ENCODE measurements around the gene UNC13A. TPM values are rescaled to one million over a fixed set of nuclear protein-coding genes. Genes with fewer than 3 reads are reported as not detected.

UNC13A gene
- polyA plus RNA-seq, 1 donor = 0.10 TPM

DNA sequence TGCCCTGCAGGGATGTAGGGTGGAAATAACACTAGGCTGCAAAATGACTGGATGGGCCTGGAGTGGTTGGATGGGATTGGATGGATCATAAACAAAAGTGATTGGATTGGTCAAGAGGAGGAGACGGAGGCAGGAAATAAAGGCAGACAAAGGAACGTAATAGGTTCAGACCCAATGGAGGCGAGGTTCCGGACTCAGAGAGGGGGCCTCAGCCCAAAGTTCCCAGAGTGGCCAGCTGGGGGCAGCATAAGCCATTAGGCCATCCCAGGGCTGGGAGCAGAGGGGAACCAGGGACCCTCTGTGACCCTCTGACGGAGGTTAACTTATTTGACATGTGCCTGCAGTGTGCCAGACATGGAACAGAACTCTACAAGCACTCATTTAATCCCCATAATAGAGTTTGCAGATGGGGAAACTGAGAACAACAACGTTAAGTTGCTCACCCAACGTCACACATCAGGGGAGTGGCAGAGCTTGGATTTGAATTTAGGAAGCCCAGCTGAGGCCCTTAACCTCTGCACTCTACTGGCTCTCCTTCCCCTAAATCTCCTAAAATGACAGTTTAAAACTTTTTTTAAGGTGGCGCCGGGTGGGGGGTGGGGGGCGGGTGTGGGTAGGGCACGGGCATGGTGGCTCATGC lies 15.8 kb upstream of the UNC13A start:
- no peak for DNase-seq

DNA sequence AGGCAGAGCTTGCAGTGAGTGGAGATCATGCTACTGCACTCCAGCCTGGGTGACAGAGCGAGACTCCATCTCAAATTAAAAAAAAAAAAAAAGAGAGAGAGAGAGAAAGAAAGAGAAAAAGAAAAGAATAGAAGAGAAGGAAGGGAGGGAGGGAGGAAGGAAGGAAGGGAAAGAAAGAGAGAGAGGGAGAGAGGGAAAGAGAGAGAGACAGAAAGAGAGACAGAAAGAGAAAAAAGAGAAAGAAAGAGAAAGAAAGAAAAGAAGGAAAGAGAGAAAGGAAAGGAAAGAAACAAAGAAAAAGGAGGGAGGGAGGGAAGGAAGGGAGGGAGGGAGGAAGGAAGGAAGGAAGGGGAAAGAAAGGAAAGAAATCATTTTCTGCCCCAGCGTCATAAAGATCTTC lies 7.0 kb upstream of the UNC13A start:
- DNase-seq = no peak

DNA sequence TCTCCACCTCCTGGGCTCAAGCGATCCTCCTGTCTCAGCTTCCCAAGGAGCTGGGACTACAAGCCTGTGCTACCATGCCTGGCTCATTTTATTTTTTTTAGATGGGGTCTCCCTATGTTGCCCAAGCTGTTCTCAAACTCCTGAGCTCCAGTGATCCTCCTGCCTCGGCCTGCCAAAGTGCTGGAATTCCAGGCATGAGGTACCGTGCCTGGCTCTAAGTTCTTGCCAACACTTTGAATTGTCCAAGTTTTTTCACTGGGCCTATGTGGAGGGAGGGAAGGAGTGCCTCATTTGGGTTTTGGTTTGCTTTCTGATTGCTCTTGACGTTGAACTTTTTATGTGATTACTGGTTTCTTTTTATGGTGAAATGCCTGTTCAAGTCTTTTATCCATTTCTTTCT lies 4.4 kb upstream of the UNC13A start:
- no peak for DNase-seq

DNA sequence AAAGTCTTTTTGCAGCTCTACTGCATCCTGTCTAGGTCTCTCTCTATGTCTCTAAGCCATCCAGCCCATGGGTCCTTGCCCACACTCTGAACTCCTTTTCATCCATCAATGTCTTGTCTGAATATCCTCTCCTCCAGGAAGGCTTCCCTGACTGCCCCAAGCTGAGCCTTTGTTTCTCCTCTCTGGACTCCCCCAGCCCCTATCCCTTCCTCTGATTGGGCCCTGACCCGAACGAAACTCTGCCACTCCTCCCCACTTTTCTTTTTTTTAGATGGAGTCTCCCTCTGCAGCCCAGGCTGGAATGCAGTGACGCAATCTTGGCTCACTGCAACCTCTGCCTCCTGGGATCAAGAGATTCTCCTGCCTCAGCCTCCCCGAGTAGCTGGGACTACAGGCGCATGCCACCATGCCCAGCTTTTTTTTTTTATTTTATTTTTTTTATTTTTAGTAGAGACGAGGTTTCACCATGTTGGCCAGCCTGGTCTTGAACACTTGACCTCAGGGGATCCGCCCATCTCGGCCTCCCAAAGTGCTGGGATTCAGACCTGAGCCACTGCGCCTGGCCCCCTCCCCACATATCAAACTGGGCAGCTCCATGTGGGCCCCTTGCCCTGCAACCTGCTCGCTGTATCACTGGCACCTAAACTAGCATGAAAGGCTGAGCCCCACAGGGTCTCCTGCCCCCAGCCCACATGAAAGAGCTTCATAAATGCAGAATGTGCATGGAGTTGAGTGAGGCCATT lies 870 bp upstream of the UNC13A start:
- DNase-seq = no peak

DNA sequence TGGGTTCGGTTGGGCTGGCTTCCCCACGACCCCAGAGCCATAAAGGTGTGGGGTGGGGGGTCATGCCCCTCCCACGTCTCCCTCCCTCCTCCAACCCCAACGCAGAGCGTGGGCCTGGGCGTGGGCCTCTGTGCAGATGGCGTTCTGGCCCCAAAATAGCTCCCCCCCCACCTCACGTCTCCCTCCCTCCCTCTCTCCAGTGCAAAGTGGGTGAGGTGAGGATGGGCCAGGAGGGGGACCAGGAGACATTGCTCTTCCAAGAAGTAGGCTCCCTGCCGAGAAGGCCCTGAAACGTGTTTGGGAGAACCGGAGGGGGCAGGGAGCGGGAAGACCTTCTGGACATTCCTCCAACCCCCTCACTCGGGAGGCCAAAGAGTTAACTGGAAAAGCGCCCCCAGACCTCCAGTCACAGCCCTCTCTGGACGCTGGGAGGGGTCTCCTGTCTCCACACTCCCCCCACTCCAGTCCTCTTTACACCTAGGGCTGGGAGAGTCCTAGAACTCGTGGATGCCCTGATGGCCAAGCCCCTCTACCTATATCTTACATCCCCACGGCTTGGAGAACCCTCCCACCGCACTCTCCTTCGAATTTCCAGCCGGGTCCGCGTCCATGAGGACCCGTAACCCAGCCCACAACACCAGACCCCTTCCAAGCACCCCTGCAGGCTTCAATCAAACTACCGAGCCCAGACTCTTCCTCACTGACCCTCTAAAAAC lies 855 bp downstream of the UNC13A start:
- DNase-seq = no peak

DNA sequence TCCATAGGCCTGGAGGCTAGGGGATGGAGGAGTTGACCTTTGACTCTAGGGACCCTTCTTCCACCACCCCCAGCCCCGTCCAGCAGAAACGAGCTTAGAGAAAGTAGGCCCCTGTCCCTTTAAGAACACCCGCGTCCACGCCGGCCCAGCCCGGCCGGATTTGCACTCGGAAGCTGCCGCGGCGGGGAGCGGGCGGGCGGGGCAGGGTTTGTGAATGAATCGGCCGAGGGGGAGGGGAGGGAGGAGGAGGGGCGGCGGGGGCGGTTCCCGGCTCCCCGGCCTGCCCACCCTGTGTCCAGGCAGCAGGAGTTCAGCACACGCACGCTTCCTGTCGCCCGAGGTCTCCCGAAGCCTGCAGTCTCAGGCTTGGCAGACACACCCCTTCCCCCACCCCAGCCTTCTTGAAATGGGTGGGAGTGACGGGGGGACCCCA lies 1.5 kb downstream of the UNC13A start:
- DNase-seq = no peak

DNA sequence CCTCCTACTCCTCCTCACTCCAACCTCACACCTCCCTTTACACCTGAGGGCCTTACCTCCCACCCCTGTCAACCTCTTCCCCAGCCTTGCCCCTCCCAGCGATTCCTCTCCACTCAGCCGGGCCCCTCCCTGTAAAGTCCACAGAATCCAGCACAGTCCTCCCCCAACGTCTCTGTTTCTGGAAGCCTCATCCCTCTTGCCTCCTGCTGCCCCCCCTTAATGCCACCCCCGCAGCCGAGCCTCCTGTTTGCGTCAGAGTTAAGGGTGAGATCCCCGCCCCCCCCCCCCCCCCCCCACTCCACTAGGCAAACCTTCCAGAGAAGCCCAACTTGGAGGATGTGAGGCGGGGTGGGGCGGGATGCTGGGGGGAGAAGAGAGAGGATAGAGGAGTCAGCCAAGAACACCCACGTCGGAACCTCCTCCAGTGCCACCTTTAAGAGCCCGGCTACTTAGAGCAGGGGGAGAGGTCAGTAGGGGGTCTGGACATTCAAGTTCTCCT lies 2.1 kb downstream of the UNC13A start:
- no peak for DNase-seq

DNA sequence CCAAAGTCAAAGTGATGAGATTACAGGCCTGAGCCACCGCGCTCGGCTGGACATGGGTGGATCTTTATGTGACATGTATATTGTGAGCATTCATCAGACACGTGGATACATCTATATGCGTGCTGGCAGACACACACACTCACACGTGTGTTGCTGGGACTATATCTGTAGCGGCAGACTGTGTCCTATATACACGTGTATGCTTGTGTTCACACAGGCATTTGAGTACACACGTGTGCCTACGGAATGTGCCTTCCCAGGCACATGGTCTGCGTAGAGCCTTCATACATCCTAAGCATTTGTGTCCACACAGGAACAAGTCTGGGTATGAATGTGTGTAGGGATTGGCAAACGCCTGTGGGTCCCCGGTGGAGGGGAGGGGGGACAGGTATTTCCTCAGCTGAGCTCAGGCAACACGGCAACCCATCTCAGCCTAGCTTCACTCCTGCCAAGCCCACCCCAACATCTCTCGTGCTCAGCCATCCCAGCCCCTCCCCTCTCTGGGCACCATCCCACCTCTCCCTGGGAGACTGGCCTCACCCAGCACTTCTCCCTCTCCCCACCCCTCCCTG lies 2.6 kb downstream of the UNC13A start:
- DNase-seq = no peak

DNA sequence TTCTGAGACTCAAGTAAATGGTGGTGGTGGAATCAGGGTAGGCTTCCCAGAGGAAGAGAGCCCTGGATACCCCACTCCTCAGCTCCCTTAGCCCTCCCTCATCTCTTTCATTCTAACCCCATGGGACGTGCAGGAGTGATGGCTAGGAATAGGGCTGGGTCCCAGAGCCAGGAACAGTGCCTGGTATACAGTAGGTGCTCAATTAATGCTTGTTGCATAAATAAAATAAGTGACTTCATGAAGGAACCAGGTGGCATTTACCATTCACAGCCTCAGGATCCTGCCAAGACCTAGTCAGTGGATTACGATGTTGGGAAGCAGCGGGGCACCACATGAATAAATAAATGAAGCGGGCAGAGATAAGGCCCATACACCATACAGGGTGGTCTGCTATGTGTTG lies 3.9 kb downstream of the UNC13A start:
- DNase-seq = no peak

DNA sequence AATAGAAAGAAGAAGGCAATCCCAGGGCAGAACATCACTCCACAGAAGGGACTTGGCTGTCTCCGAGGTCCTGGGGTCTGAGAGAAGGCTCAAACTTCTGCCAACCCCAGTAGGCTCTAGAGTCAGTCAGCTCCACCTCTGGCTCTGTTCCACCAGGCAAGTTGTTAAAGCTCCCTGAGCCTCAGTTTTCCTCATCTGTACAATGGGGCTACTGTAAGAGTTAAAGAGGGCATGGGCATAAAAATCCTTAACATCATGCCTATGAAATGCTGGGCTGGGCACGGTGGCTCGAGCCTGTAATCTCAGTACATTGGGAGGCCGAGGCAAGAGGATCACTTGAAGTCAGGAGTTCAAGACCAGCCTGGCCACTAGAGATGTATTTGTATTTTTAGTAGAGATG lies 5.1 kb downstream of the UNC13A start:
- DNase-seq = no peak

DNA sequence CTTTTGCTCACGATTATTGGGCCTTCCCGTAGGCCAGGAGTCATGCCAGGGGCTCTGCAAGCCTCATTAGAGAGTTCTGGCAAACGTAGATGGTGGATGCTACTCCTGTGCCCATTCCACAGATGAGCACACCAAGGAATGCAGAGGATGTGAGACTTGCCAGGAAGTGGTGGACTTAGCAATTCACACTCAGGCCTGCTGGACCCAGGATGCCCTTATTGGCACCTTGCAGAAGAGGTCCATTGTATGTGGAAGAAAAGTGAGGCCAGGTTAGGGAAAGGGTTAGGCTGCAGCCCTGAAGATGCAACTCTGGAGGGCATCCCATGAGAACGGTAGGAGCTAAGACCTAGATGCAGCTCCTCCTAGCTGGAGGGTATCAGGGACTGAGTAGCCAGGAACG lies 5.9 kb downstream of the UNC13A start:
- DNase-seq = no peak

DNA sequence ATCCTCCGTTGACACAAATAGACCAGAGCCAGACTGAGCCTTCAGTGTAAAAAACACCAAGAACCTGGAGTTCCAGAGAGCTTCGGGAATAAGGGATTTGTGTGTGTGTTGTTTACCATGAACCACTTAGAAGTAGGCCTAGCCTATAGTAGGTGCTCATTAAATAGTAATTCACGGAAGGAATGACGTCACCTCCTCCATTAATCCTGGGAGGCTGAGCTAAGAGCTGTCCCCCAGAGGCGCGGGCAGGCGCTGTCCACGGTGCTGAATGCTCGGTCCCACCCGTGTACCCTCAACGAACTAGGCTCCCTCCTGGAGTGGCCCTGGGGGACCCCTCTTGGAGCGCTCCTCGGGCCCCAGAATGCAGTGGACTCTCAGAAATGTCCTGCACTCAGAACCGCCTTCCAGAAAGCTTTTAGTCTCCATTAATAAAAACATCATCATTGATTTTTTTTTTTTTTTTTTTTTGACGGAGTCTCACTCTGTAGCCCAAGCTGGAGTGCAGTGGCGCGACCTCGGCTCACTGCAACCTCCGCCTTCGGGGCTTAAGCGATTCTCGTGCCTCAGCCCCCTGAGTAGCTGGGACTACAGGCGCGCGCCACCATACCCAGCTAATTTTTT lies 6.5 kb downstream of the UNC13A start:
- DNase-seq = no peak

DNA sequence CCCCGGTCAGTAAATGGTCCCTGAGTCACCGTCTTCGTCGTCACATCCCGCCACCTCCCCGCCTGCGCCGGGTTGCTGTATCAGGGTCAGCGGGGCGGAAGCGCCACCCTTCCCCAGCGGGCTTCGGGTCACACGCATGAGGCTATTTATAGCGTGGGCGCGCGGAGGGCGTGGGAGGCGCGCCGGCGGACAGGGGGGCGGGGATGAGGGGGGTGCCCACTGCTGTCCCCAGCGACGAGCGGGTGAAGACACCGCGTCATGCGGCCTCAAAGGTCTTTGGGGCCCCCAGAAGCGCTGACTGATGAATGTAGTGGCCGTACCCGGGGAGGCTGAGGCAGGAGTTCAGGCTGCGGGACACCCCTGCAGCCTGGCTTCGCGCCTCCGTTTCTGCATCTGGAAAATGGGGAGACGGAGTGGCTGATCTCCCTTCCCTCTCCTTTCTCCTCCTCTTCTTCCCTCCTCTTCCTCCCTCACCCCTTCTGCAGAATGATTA lies 7.9 kb downstream of the UNC13A start:
- peak; percentile 36 for DNase-seq

DNA sequence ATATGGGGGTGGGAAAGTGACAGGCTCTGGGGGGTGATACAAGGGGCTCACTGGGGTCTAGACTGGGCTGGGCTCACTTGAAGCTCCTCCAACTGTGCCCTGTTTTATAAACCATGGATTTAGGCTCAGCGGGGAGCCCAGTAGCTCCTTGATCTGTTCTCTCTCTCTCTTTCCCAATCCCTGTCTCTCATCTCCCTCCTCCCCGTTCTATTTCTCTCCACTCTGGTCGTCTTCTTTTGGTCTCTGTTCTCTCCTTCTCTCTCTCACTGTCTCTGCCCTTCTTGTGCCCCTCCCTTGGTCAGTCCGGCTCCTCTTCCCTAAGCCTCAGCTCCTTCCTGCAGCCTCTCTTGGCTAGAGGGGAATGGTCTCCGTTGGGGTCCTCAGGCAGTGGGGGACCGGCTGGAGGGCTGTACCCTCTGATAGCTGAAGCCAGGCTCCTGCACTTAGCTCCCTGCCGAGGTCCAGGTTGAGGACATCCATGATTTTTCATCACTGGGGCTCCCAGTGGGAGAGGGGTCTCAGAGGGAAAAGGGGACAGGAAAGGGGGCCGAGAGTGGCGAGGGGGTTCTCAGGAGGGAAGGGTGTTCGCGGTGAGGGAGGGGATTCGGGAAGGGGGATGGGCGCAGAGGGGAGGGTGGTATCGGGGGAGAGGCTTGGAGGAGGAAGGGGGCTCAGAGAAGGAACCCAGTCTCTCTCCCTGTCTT lies 8.5 kb downstream of the UNC13A start:
- no peak for DNase-seq

DNA sequence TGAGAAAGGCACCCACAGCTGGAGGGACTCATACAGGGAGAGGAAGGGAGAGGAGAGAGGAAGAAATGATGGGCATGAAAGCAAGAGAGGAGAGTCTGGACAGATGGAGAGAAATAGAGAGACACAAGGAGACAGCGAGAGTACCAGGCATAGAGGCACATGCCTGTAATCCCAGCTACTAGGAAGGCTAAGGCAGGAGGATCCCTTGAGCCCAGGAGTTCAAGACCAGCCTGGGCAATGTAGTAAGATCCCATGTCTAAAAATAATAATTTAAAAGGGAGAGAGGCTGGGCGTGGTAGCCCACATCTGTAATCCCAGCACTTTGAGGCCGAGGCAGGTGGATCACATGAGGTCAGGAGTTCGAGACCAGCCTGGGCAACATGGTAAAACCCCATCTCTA lies 9.3 kb downstream of the UNC13A start:
- no peak for DNase-seq

DNA sequence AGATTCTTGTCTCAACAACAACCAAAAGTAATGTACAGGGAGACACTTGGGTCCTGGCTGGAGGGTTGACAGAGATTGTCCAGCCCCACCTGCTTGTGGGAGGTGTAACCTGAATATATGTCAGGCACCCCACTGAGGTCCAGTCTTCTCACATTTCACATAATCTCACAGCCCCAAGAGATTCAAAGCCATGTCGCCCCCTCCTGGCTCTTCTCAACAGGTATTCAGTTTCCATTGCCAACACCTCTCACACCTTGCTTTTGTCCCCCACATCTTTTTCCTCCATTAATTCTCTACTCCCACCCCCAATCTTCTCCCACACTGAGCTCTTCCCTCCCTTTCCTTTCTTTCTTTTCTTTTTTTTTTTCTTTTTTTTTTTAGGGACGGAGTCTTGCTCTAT lies 11.2 kb downstream of the UNC13A start:
- no peak for DNase-seq

DNA sequence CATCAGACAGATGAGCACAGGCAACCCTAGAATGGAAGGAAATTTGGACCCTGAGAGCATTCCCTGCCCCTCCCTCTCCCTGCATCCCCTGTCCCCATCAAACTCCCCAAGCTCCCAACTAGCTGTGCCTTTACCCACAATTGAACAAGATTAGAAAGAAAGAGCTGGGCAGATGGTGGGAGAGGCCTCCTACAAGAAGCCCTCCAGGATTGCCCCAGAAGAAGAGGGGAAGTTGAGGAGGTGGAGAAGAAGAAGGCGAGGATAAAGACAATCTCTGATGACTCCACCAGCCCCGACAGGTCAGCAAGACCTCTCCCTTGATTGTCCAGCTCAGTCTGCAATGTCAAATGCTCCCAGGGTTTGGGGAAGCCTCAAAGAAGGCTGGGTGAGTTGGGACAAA lies 11.9 kb downstream of the UNC13A start:
- no peak for DNase-seq

DNA sequence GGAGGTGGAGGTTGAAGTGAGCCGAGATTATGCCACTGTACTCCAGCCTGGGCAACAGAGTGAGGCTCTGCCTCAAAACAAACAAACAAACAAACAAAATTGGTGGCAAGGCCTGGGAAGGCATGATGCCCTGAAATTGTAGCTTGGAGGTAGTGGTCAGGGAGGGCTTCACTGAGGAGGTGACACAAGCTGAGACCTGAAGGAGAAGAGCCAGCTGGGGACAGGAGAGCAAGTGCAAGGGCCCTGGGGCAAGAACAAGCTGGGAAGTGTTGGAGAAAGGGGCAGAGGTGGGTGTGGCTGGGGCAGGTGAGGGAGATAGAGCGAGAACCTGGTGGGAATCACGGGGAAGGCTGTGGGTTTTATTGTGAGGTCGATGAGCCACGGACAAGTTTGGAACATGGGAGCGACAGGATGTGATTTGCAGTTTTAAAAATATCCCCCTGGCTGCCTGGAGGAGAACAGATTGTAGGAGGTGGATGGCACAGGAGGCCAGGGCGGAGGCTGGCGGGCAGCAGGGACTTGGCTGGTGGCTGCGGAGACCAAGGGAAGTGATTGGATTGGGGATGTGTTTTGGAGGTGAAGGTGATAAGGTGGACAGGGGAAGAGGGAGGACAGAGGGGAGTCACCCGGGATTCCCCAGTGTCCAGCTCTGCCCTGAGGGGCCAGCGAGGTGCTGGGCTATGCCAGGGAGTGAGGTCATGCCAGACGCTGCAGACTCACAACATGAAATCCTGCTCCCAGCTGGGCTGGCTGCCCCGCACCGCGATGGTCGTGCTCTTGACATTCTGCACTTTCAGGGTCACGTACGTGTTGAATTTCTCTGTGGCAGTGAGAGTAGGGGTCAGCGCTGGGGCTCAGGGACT lies 14.0 kb downstream of the UNC13A start:
- no peak for DNase-seq

DNA sequence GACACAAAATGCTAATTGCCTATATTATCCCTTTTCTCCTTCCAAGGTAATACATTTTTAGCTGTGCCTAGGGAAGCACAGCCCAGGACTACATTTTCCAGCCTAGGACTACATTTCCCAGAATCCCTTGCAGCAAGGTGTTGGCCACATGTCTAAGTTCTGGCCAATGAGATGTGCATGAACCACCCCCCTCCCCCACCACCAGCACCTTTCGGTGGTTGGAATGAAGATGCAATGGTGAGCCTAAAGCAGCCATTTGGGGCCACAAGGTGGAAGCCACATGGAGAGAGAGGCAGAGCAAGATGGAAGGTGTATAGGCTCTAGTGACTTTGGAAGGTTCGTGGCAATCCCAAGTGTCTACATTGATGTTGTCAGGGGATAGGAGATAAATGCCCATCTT lies 16.2 kb downstream of the UNC13A start:
- DNase-seq = no peak

DNA sequence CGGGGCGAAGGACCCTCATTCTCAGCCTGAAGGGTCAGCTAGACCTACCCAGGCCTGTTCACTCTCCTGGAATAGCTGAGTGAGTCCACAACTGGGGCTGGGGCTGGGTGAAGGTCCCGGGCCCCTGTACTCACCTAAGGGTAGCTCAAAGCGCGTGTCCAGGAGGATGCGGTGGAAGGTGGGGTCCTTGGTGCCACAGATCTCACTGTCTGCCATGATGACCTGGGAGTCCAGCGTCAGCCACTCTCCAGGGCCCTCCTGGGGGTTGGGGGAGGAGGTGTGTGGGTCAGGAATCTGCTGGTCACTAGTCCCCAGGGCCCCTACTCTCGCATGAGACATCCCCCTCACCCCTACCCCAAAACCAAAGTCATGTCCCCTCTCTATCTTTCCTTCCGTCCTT lies 18.7 kb downstream of the UNC13A start:
- no peak for DNase-seq

DNA sequence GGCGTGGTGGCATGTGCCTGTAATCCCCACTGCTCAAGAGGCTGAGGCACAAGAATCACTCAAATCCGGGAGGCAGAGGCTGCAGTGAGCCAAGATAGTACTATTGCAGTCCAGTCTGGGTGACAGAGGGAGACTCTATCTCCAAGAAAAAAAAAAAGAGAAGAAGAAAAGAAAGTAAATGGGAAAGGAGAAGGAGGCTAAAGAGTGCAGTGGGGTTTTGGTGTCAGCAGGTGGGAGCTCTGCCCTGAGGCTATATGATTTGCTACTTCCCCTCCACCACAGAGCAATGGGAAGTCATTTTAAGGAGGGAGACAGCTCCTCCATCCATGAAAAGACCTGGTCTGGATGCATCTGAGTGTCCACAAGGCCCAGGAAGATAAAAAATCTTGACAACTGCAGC lies 23.1 kb downstream of the UNC13A start:
- DNase-seq = no peak

Measured in hindlimb muscle (tissue), 1 donor.